ENCODE data around the gene ASAP2. TPM values are rescaled to one million over a fixed set of nuclear protein-coding genes. Genes with fewer than 3 reads are reported as not detected.
A peak's percentile ranks its signal among the peaks of the same experiment; 100 is the strongest.

The ASAP2 gene
- total RNA-seq, 1 experiment from 2014 or later, result 25.2 TPM

DNA sequence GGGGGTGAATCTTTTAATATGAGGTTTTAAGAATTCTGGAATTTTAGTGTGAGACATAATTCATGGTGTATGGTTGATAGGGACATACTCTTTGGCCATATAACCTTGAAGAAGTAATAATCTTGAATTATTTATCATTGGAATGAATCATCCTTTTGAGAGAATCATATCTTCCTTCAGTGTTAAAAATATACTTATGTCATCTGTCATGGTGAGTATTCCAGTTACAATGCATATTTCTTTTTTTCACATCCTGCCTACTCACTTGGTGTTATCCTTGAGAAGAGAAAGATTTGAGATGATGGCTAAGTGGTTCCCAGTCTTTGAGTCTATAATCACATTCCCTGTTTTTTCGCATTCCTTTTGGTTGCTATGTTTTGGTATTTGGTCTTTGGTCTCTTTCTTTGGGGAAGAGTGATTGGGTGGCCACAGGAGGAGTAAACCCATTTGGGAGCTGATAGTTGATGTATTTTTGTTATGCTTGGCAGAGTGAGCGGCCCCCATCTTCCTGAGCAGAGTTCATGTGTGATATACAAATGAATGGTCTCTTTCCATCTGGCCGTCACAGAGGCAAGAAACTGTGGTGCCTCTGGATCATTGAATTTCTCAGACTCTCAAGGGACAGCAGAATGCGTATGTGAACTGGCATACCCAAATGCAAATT is 21.6 kb downstream of the ASAP2 start:
- Histone ChIP-seq H3K4me1 (ENCODE audit: insufficient read depth, low read length) (peaks cover 48% of the 10 kb centered on the region), H3F3A (ENCODE audit: low read length, unreplicated experiment) (no peaks in the 10 kb centered on the region), H4K20me1 (ENCODE audit: low read length) (peaks cover 8% of the 10 kb centered on the region; the same call in 1 of the 2 replicates), H3K36me3 (ENCODE audit: low read depth, low read length) (0 out of 2 replicates have a peak, but pooled peaks cover 5% of the 10 kb centered on the region), H3K27ac (ENCODE audit: low read length) (peak overlapping the region; percentile 35), H3K27me3 (ENCODE audit: low read length) (no peaks in the 10 kb centered on the region), H3K9me3 (ENCODE audit: low read length) (no peaks in the 10 kb centered on the region), H3K4me3 (ENCODE audit: low read length) (no peak overlapping the region), H3K9me2 (replicated peaks; ENCODE audit: low read length) (no peaks in the 10 kb centered on the region), H2AFZ (ENCODE audit: low read length) (no peak overlapping the region), H3K9ac (ENCODE audit: low read length) (no peak overlapping the region), H3K4me2 (ENCODE audit: low read length) (no peak overlapping the region), H3K79me2 (ENCODE audit: low read length) (peaks cover 100% of the 10 kb centered on the region)
- ATAC-seq, result peak; percentile 29
- intact Hi-C loops (cut with micrococcal nuclease), result no loop called here
- peak; percentile 43 for DNase-seq
- no TSS peak for BruUV-seq (replicated peaks)
- TF ChIP-seq, protein P1, sequence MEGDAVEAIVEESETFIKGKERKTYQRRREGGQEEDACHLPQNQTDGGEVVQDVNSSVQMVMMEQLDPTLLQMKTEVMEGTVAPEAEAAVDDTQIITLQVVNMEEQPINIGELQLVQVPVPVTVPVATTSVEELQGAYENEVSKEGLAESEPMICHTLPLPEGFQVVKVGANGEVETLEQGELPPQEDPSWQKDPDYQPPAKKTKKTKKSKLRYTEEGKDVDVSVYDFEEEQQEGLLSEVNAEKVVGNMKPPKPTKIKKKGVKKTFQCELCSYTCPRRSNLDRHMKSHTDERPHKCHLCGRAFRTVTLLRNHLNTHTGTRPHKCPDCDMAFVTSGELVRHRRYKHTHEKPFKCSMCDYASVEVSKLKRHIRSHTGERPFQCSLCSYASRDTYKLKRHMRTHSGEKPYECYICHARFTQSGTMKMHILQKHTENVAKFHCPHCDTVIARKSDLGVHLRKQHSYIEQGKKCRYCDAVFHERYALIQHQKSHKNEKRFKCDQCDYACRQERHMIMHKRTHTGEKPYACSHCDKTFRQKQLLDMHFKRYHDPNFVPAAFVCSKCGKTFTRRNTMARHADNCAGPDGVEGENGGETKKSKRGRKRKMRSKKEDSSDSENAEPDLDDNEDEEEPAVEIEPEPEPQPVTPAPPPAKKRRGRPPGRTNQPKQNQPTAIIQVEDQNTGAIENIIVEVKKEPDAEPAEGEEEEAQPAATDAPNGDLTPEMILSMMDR (conservative IDR thresholded peaks at IDR 0.05; ENCODE audit: low read depth, low read length), result no peak
- TF ChIP-seq EZH2phosphoT487 (IDR thresholded peaks at IDR 0.05; ENCODE audit: borderline replicate concordance, low read length) (no peak), EZH2 (IDR thresholded peaks at IDR 0.05; ENCODE audit: low read length, unreplicated experiment) (no peak)
- ChIA-PET CTCF (no interaction called here), POLR2A (ENCODE audit: unreplicated experiment) (no interaction called here)

DNA sequence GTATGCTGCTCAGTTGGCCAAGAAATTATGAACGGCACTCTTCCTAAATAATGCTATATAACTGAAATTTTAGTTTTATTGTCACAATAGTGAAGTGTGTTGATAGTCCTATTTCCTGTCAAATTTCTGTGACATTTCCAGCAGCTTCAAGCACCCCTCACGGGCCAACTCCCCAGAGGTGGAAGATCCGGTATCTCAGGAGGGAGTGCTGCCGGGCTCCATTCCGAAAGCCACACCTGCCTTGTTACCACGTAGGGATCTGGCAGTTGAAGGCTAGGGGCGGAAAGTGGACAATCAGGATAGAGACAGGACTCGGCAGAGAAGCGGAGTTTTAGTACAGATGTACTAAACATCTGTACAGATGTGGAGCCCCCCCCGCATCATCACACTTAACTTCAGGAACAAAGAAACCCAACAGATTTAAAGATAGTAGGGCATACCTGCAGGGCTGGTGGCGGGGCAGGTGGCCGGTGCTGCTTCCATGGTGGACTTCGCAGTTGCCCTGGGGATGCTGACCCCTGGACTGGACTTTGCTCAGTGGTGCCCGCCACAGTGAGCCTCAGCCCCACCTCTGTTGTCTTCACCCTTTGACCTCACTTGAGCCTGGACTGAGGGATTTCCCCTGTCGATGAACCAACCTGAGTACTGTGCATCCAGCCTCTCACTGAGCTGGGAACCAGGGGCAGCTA is 22.3 kb downstream of the ASAP2 start:
- Histone ChIP-seq H3K27ac (ENCODE audit: low read length) (peak overlapping the region; percentile 35), H3K4me3 (ENCODE audit: low read length) (no peak overlapping the region), H3K4me2 (ENCODE audit: low read length) (no peak overlapping the region), H3F3A (ENCODE audit: low read length, unreplicated experiment) (no peaks in the 10 kb centered on the region), H2AFZ (ENCODE audit: low read length) (no peak overlapping the region), H3K9me3 (ENCODE audit: low read length) (no peaks in the 10 kb centered on the region), H3K9ac (ENCODE audit: low read length) (no peak overlapping the region), H3K9me2 (replicated peaks; ENCODE audit: low read length) (no peaks in the 10 kb centered on the region), H3K4me1 (ENCODE audit: insufficient read depth, low read length) (peaks cover 55% of the 10 kb centered on the region), H4K20me1 (ENCODE audit: low read length) (peaks cover 6% of the 10 kb centered on the region; the same call in 1 of the 2 replicates), H3K79me2 (ENCODE audit: low read length) (peaks cover 100% of the 10 kb centered on the region), H3K36me3 (ENCODE audit: low read depth, low read length) (0 out of 2 replicates have a peak, but pooled peaks cover 5% of the 10 kb centered on the region), H3K27me3 (ENCODE audit: low read length) (no peaks in the 10 kb centered on the region)
- DNase-seq, result no peak
- CTCF ChIA-PET, result no interaction called here
- intact Hi-C loops (cut with micrococcal nuclease), result no loop called here
- TF ChIP-seq EZH2 (IDR thresholded peaks at IDR 0.05; ENCODE audit: low read length, unreplicated experiment) (no peak), EZH2phosphoT487 (IDR thresholded peaks at IDR 0.05; ENCODE audit: borderline replicate concordance, low read length) (no peak)
- TF ChIP-seq, protein P1 (conservative IDR thresholded peaks at IDR 0.05; ENCODE audit: low read depth, low read length), result no peak
- BruUV-seq (replicated peaks), result no TSS peak
- POLR2A ChIA-PET (ENCODE audit: unreplicated experiment), result no interaction called here
- no peak for ATAC-seq

DNA sequence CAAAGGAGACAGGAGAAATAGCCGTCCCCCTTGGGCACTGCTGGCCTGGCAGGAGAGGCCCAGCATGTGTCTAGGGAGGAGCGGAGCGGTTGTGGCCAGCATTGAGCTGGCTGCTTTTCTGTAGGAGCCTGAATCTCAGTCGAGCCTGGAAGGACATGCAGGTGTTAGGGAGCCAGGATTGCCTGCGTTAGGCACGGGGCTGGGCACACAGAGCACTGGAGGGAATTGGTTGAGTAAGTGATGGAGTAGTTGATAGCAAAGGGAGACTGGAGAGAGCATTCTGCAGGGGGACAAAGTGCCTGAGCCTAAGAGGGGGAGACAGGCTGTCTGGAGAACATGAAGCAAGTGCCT is 22.8 kb downstream of the ASAP2 start:
- Histone ChIP-seq H3K9me3 (ENCODE audit: low read length) (no peaks in the 10 kb centered on the region), H3K27me3 (ENCODE audit: low read length) (no peaks in the 10 kb centered on the region), H3K9me2 (replicated peaks; ENCODE audit: low read length) (no peaks in the 10 kb centered on the region), H3K27ac (ENCODE audit: low read length) (no peak overlapping the region), H3K36me3 (ENCODE audit: low read depth, low read length) (0 out of 2 replicates have a peak, but pooled peaks cover 5% of the 10 kb centered on the region), H3K4me2 (ENCODE audit: low read length) (no peak overlapping the region), H3F3A (ENCODE audit: low read length, unreplicated experiment) (no peaks in the 10 kb centered on the region), H3K4me3 (ENCODE audit: low read length) (no peak overlapping the region), H2AFZ (ENCODE audit: low read length) (no peak overlapping the region), H3K4me1 (ENCODE audit: insufficient read depth, low read length) (peaks cover 60% of the 10 kb centered on the region), H3K9ac (ENCODE audit: low read length) (no peak overlapping the region), H4K20me1 (ENCODE audit: low read length) (peaks cover 6% of the 10 kb centered on the region; the same call in 1 of the 2 replicates), H3K79me2 (ENCODE audit: low read length) (peaks cover 99% of the 10 kb centered on the region)
- ChIA-PET CTCF (no interaction called here), POLR2A (ENCODE audit: unreplicated experiment) (no interaction called here)
- intact Hi-C loops (cut with micrococcal nuclease), result no loop called here
- TF ChIP-seq EZH2 (IDR thresholded peaks at IDR 0.05; ENCODE audit: low read length, unreplicated experiment) (no peak), EZH2phosphoT487 (IDR thresholded peaks at IDR 0.05; ENCODE audit: borderline replicate concordance, low read length) (no peak)
- TF ChIP-seq, protein P1 (conservative IDR thresholded peaks at IDR 0.05; ENCODE audit: low read depth, low read length), result no peak
- no peak for DNase-seq
- no peak for ATAC-seq
- BruUV-seq (replicated peaks), result no TSS peak
